HG03025 (cell line): Measurements from ENCODE around the gene RPS6KA2.

Source experiments
- ATAC-seq: cut with Tn5 transposase; IDR thresholded peaks from one replicate; pipeline ENCODE4 v1.9.1; 2021; ENCODE audit warnings: mild to moderate bottlenecking, moderate library complexity; ENCODE audit not compliant: unreplicated experiment, low FRiP score

Gene RPS6KA2

GRCh38 chr6:166560222-166560621 lies 66.8 kb downstream of the RPS6KA2 start:
- ATAC-seq: no peak

DNA sequence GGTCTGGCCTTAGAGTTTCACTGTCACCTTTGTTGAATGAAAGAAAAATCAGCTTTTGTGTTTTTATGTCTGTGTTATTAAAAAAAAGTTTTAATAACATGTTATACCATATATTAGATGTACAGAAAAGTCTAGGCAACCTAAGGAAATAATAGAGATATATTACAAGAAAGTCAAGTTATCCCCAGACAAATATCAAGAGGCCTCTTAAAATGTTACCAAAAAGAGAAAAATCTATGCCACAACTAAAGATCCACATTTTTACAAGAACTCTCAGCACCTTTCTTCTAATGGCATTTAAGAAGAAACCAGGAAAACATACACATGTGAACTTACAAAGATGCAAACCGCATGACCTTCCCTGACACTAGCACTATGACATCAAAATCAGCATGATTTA lies 67.4 kb downstream of the RPS6KA2 start:
- no peak for ATAC-seq

DNA sequence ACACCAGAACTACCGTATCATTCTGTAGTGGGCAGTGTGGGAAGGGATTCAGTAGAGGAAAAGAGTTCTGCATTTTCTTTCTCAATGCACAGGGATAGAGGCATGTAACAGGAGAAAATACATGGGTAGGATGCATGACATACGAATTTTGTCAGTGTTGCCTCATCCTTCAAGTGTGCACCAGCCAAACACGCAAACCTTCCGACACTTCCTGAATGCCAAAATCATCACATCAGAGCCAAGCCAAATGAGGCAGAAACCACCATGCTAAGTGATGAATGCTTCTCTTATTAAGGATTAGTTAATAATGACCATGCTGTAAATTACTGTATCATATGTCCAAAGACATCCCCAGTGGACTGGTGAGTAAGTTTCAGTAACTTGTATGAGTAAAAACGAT lies 67.8 kb downstream of the RPS6KA2 start:
- no peak for ATAC-seq

DNA sequence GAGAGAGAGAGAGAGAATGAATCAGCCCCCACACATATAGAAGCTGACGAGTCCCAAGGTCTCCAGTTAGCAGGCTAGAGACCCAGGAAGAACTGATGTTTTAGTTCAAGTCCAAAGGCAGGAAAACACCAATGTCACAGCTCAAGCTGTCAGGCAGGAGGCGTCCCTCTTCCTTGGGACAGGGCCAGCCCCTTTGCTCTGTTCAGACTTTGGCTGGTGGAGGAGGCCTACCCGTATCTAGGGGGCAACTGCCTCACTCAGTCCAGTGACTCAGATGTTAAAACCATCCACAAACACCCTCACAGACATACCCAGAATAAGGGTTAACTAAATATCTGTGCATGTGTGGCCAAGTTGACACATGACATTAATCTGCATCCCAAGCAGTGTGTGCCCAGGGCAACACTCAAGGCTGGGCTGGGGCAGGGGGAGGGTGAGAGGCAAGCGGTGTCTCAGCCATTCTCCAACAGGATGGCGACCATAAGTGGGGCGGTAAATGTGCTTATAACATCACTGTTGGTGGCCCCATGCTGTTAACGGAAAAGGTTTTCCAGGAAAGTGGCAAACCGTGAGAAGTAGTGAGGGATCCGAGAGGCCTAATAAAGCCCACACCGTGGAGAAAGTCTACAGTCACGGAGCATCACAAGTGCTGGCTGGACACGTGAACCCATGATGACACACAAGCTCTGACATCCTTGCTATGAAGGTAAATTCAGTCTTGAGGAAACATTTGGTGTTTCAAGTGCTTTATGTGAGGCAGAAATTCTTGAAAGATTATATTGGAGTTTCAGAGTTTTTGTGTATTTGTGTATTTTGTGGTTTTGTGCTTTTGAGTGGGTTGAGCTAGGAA lies 68.7 kb downstream of the RPS6KA2 start:
- no peak for ATAC-seq

DNA sequence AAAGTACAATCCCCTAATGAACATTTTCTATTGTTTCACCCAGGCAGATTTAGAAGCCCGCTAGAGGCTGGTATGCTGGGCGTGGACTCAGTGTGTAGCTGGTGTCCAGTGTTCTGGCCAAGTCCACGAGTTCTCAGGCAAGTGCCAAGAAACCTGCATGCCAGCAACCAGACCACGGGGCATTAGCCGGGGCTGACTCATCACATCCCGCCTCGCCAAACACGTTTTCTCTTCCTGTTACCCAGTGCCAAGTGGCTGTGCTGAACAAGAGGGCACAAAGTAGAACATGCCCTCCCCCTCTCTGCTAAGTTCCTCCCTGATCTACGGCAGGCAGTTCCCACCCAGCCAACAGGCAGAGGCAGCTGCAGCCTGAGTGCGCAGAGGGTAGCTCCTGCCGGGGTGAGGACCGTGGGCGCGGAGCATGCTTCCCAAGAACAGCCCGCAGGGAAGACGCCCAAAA lies 70.2 kb downstream of the RPS6KA2 start:
- no peak for ATAC-seq

- ATAC-seq: no peak
Measured at GRCh38 chr6:166556336-166556735, 70.7 kb downstream of the RPS6KA2 start.

DNA sequence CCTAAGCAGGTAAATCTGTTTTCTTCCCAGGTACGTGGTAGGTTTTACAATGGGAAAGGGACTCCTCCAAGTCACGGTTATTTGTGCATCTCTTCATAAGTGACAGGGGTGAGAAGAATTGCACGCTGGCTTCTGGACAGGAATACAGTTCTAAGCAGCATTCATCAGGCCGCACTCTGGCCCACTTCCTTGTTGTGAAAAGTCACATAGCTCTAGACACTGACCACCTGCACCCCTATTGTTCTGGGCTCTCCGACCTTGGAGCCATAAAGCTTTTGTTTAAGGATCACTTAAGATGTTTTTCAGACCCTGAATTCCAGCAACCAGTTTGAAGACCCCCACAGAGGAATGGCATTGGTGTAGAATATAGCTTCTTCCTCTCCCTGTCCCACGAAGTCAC lies 72.0 kb downstream of the RPS6KA2 start:
- no peak for ATAC-seq

- ATAC-seq: no peak
Measured at GRCh38 chr6:166554316-166554715, 72.7 kb downstream of the RPS6KA2 start.

- no peak for ATAC-seq
Measured at GRCh38 chr6:166553563-166554271, 73.3 kb downstream of the RPS6KA2 start.

DNA sequence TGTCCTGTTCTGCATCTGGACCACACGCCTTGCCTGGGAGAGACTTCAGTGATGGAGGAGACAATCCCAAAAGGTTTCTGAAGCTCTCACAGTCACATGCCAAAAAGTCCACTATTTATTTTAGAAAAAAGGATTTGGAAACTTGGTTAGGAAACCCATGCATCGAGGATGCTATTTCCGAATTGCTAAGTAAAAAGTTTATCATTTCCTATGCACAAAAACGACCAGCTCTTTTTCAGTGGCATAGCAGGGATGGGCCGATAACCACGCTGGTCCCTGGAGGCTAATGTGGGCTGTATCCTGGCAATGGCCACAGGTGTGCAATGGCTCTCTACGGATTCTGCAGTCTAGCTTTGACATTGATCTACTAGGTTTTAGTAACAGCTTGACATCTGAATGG lies 74.5 kb downstream of the RPS6KA2 start:
- no peak for ATAC-seq

GRCh38 chr6:166551754-166552495 lies 75.1 kb downstream of the RPS6KA2 start:
- ATAC-seq: no peak

GRCh38 chr6:166546653-166547052 lies 80.4 kb downstream of the RPS6KA2 start:
- no peak for ATAC-seq

- ATAC-seq: no peak
Measured at GRCh38 chr6:166545156-166546034, 81.7 kb downstream of the RPS6KA2 start.

DNA sequence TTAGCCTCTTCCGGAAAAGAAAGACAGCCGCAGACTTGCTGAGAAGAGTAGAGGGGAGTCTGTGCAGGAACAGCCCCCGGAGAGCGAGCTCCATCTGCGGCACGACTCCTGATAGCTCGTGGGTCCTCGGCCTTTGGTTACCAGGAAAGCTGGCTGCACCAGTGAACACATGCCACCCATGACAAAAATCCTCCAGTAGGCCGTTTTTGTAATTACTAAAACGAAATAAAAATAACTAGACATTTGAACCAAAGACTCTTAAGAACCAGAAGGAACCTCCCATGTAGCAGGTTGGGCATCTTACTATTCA lies 82.8 kb downstream of the RPS6KA2 start:
- no peak for ATAC-seq

- no peak for ATAC-seq
Measured at GRCh38 chr6:166543603-166544295, 83.3 kb downstream of the RPS6KA2 start.

DNA sequence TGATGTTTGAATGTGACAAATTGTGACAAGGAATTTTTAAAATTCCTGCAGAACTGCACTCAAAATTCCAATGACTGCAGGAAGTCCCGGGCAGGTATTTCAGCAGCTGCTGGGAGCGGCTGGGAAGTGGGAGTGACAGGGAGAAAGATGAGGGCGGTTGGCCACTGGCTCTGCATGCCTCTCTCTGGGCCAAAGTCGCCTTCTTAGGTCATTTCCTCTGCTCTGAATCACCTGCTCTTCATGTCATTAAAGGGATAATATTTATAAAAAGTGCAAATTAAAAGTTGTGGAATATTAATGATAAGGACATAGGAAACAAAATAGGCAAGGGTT lies 84.5 kb downstream of the RPS6KA2 start:
- no peak for ATAC-seq

DNA sequence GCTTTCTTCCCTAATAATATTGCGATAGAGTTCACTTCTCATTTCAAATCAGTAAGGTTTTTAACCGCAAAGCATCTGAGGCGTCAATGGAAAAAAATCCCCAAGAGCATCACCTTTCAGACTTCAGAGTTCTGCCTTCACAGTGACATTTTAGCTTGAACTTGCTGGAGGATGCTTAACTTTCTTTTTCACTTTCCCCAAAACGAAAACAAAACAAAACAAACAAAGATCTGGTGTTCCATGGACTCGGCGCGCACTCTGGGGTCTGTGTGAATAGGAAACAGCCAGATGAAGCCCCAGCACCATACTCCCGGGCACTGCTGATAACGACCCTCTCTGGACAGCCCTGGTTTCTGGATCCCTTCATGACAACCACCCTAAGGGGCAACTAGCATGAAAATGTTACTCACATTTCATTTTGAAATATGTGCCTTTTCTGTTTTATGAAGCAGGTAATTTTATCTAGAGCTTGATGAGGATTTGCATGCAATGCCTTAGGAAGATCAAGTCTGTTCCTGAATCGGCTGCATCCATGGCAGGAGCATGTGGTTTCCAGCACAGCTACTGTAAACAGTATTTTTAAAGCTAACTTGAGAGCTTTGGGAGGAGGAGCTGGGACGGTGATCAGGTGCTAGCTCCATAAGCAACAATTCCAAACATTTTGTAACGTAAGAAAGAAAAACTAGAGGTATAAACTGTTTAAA lies 85.0 kb downstream of the RPS6KA2 start:
- no peak for ATAC-seq

GRCh38 chr6:166541366-166541765 lies 85.7 kb downstream of the RPS6KA2 start:
- ATAC-seq: no peak

- peak; percentile 88 for ATAC-seq
Measured at GRCh38 chr6:166540631-166541331, 86.3 kb downstream of the RPS6KA2 start.
